ENCODE data around the gene MLXIP. TPM values are rescaled to one million over a fixed set of nuclear protein-coding genes. Genes with fewer than 3 reads are reported as not detected.

The MLXIP gene
- total and polyA plus RNA-seq, 2 of the 13 experiments (the other 11 are each of a cell fraction or from before 2014, with no cell fraction given) = 5.3 to 6.7 TPM

GRCh38 chr12:122147514-122148290 lies 69.1 kb downstream of the MLXIP start:
- Histone ChIP-seq H3K4me3 (replicated peaks in 1 of 3; ENCODE audit: insufficient read depth in 1 of 3, low read depth in 2 of 3, low read length in 3 of 3) (no peak overlapping the region), H3K79me2 (ENCODE audit: insufficient read depth, low read length) (no peaks in the 10 kb centered on the region), H3K9me3 (ENCODE audit: low read length) (no peaks in the 10 kb centered on the region), H3K4me2 (ENCODE audit: low read depth, low read length) (no peak overlapping the region), H4K20me1 (ENCODE audit: insufficient read depth, low read length) (no peaks in the 10 kb centered on the region), H3K36me3 (replicated peaks in 1 of 2; ENCODE audit: control insufficient read depth in 1 of 2, insufficient read depth in 2 of 2, low read length in 2 of 2) (0 out of 5 replicates have a peak, but pooled peaks cover 0 to 2% of the 10 kb centered on the region in 2 experiments), H3K9ac (ENCODE audit: insufficient read depth, low read depth, low read length) (no peak overlapping the region), H3K4me1 (ENCODE audit: insufficient read depth, low read length) (no peaks in the 10 kb centered on the region), H2AFZ (ENCODE audit: low read length) (no peak overlapping the region), H3K27me3 (ENCODE audit: control insufficient read depth in 1 of 2, insufficient read depth in 2 of 2, low read length in 2 of 2) (peaks cover 2 to 16% of the 10 kb centered on the region in 2 experiments; a peak in 2 of 5 replicates), H3K27ac (ENCODE audit: extremely low read length, insufficient read depth, low read length) (no peak overlapping the region)
- no peak for DNase-seq (ENCODE audit: low spot score)
- peak; percentile 22 for ATAC-seq
- in situ Hi-C loops (cut with HindIII; ENCODE audit: extremely low pct_ligation_motif_present, low pct_unique_long_range_greater_than_20kb) (no loop called here), intact Hi-C loops (cut with micrococcal nuclease; ENCODE audit: unreplicated experiment) (no loop called here)
- BruUV-seq (replicated peaks) = no TSS peak
- no peak for FAIRE-seq
- 66% methylated on average over 14 of the region's 21 CpGs for WGBS (ENCODE audit: low lambda C conversion rate)
- ChIA-PET CTCF (ENCODE audit: low intra/inter-chr PET ratio, low total read pairs) (no interaction called here), POLR2A (no interaction called here)
- no peak for TF ChIP-seq ETS1 (CRISPR knock-in tag; IDR thresholded peaks at IDR 0.05)
- no peak for TF ChIP-seq ZNF431 (CRISPR knock-in tag; IDR thresholded peaks at IDR 0.05; ENCODE audit: borderline replicate concordance, low read depth)
- no peak for TF ChIP-seq ZNF558 (CRISPR knock-in tag; IDR thresholded peaks at IDR 0.05; ENCODE audit: borderline replicate concordance)
- TF ChIP-seq ZBTB14 (CRISPR knock-in tag; IDR thresholded peaks at IDR 0.05) = no peak
- TF ChIP-seq KDM5A (IDR thresholded peaks at IDR 0.05; ENCODE audit: borderline replicate concordance, low read length) = no peak
